ENCODE data around the gene PATJ.

The PATJ gene

DNA sequence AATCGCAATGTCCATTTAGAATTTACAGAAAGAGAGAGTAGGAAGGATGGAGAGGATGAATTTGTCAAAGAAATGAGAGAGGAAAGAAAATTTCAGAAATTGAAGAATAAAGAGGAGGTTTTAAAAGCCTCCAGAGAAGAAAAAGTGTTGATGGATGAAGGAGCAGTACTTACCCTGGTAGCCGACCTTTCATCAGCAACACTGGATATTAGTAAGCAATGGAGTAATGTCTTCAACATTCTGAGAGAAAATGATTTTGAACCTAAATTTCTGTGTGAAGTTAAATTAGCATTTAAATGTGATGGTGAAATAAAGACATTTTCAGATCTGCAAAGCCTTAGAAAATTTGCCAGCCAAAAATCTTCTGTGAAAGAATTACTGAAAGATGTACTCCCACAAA, 464.9 kb downstream of the PATJ start:
- TF ChIP-seq, protein P1, sequence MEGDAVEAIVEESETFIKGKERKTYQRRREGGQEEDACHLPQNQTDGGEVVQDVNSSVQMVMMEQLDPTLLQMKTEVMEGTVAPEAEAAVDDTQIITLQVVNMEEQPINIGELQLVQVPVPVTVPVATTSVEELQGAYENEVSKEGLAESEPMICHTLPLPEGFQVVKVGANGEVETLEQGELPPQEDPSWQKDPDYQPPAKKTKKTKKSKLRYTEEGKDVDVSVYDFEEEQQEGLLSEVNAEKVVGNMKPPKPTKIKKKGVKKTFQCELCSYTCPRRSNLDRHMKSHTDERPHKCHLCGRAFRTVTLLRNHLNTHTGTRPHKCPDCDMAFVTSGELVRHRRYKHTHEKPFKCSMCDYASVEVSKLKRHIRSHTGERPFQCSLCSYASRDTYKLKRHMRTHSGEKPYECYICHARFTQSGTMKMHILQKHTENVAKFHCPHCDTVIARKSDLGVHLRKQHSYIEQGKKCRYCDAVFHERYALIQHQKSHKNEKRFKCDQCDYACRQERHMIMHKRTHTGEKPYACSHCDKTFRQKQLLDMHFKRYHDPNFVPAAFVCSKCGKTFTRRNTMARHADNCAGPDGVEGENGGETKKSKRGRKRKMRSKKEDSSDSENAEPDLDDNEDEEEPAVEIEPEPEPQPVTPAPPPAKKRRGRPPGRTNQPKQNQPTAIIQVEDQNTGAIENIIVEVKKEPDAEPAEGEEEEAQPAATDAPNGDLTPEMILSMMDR (IDR thresholded peaks at IDR 0.05; ENCODE audit: insufficient read depth, missing control alignments) = no peak
- DNase-seq (ENCODE audit: insufficient read length, low spot score) = no peak
- no peak for FAIRE-seq

DNA sequence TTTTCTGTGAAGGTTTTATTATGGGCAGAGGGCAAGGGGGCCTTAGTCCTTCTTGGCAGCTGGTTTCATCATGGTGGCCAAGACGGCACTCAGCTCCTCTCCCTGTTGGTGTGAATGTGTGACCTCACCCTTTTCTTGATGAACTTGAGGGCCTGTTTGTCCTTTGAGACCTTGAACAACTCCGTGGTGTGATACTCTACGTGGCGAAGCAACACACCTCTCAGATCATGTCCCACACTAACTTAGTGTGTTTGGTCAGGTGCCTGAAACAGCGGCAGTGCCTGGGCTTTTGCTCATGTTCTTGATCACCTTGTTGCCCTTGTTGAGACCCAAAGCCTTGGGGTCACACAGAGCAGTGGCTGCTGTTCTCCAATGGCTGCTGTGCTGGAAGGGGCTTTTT, 465.8 kb downstream of the PATJ start:
- no peak for DNase-seq (ENCODE audit: insufficient read length, low spot score)
- no peak for FAIRE-seq
- TF ChIP-seq, protein P1 (IDR thresholded peaks at IDR 0.05; ENCODE audit: insufficient read depth, missing control alignments) = no peak

DNA sequence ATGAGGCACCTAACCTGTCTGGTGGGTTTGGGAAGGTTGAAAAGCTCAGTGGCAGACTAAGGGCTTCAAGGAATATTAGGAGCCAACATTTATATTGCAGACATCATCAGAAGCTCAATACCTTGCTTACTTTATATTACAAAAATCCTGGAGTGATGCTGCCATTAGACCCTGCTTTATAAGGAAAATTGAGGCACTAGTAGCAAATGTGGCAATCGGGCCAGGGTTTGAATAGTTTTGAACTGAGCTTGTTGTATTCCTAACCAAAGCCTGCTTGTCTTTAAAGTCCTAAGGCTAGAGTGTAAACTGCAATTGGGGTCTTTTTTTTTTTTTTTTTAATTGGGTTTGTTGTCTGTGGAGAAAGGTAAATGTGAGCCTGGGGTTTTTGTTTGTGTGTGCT, 466.7 kb downstream of the PATJ start:
- no peak for DNase-seq (ENCODE audit: insufficient read length, low spot score)
- FAIRE-seq = no peak
- TF ChIP-seq, protein P1 (IDR thresholded peaks at IDR 0.05; ENCODE audit: insufficient read depth, missing control alignments) = no peak

DNA sequence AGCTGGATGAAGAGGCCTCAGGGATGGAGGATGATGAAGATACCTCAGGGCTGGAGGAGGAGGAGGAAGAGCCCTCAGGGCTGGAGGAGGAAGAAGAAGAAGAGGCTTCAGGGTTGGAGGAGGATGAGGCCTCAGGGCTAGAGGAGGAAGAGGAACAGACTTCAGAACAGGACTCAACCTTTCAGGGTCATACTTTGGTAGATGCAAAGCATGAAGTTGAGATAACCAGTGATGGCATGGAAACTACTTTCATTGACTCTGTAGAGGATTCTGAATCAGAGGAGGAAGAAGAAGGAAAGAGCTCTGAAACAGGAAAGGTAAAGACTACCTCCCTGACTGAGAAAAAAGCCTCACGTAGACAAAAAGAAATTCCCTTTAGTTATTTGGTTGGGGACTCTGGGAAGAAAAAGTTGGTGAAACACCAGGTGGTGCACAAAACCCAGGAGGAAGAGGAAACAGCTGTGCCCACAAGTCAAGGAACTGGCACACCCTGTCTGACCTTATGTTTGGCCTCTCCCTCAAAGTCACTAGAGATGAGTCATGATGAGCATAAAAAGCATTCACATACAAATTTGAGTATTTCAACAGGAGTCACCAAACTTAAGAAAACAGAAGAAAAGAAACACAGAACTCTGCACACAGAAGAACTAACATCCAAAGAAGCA, 467.8 kb downstream of the PATJ start:
- no peak for DNase-seq (ENCODE audit: insufficient read length, low spot score)
- FAIRE-seq = no peak
- TF ChIP-seq, protein P1 (IDR thresholded peaks at IDR 0.05; ENCODE audit: insufficient read depth, missing control alignments) = no peak

DNA sequence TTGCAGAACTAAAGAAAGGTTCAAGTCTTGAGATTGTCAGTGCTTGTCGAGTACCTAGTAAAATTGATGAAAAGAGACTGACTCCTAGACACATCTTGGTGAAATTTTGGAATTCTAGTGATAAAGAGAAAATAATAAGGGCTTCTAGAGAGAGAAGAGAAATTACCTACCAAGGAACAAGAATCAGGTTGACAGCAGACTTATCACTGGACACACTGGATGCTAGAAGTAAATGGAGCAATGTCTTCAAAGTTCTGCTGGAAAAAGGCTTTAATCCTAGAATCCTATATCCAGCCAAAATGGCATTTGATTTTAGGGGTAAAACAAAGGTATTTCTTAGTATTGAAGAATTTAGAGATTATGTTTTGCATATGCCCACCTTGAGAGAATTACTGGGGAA, 468.7 kb downstream of the PATJ start:
- FAIRE-seq = no peak
- TF ChIP-seq, protein P1 (IDR thresholded peaks at IDR 0.05; ENCODE audit: insufficient read depth, missing control alignments) = no peak
- DNase-seq (ENCODE audit: insufficient read length, low spot score) = no peak

DNA sequence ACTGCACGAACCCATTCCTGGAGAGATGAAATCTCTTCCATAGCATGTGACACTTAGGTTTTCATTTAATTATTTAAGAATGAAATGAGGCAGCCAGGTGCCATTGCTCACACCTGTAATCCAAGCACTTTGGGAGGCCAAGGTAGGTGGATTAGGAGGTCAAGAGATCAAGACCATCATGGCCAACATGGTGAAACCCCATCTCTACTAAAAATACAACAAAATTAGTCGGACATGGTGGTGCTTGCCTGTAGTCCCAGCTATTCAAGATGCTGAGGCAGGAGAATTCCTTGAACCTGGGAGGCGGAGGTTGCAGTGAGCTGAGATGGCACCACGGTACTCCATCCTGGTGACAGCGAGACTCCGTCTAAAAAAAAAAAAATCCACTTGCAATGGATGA, 470.1 kb downstream of the PATJ start:
- no peak for FAIRE-seq
- no peak for DNase-seq (ENCODE audit: insufficient read length, low spot score)
- TF ChIP-seq, protein P1 (IDR thresholded peaks at IDR 0.05; ENCODE audit: insufficient read depth, missing control alignments) = no peak

DNA sequence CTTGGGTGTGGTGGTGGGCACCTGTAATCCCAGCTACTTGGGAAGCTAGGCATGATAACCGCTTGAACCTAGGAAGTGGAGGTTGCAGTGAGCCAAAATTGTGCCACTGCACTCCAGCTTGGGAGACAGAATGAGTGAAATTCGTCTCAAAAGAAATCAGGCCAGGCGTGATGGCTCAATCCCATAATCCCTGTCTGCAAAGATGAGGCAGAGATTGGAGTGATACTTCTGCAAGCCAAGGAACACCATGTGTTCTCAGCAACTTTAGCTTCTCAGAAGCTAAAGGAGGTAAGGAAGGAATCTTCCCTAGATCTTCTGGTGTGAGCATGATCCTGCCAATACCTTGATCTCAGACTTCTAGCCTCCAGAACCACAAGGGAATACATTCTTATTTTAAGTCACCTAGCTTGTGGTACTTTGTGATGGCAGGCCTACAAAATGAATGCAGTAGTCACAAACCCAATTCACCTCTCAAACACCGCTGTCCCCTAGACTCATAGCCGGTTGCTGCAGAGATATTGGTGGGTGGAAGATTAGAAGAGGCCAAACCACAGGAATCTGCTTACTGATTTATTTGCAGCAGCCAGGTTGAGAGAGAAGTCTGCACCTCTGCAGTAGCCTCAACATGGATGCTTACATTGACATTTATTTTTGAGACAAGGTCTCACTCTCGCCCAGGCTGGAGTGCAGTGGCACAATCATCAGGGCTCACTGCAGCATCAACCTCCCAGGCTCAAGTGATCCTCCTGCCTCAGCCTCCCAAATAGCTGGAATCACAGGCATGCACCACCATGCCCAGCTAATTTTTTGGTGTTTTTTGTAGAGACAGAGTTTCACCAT, 471.0 kb downstream of the PATJ start:
- TF ChIP-seq, protein P1 (IDR thresholded peaks at IDR 0.05; ENCODE audit: insufficient read depth, missing control alignments) = no peak
- no peak for FAIRE-seq
- DNase-seq (ENCODE audit: insufficient read length, low spot score) = no peak
